Retinal pigment epithelial cell (primary cell): ENCODE measurements around the gene COL27A1.

Experiments
- DNase-seq: peaks from one replicate; pipeline ENCODE4 v3.0.0-alpha.2; 2010; ENCODE audit warnings: low read depth
- H3K4me3 ChIP-seq: 2 replicates; pipeline ENCODE4 v1.5.1; 2011; ENCODE audit warnings: mild to moderate bottlenecking, low read length, control low read depth, moderate library complexity
- CTCF ChIP-seq: conservative IDR thresholded peaks from 2 replicates; pipeline ENCODE4 v1.5.1; 2011; ENCODE audit warnings: low read depth, low read length, control low read depth, inconsistent platforms

Gene COL27A1

GRCh38 chr9:114282104-114282485 is 126.8 kb downstream of the COL27A1 start:
- no peak for DNase-seq
- TF ChIP-seq CTCF = no peak
- H3K4me3 ChIP-seq = no peak overlapping the region

DNA sequence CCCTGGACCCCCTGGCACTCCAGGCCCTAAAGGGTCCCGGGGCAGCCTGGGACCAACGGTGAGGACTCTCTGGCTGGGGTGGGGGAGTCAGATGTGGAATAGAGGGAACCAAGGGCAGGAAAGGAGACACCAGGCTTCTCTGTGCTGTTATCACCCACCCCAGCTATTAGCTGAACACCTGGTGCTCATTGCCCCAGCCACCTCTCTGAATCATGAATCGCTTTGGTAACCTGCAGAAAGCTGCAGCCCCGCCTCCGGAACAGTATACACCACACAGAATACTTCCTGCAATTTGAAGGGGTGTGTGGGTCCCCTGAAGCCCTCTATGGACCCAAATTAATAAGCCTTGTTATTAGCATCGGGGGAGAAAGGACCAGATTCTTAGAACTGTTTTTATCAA is 127.2 kb downstream of the COL27A1 start:
- no peak for DNase-seq
- no peak for TF ChIP-seq CTCF
- H3K4me3 ChIP-seq = no peak overlapping the region

GRCh38 chr9:114282926-114283325 is 127.6 kb downstream of the COL27A1 start:
- DNase-seq = no peak
- H3K4me3 ChIP-seq = no peak overlapping the region
- no peak for TF ChIP-seq CTCF

DNA sequence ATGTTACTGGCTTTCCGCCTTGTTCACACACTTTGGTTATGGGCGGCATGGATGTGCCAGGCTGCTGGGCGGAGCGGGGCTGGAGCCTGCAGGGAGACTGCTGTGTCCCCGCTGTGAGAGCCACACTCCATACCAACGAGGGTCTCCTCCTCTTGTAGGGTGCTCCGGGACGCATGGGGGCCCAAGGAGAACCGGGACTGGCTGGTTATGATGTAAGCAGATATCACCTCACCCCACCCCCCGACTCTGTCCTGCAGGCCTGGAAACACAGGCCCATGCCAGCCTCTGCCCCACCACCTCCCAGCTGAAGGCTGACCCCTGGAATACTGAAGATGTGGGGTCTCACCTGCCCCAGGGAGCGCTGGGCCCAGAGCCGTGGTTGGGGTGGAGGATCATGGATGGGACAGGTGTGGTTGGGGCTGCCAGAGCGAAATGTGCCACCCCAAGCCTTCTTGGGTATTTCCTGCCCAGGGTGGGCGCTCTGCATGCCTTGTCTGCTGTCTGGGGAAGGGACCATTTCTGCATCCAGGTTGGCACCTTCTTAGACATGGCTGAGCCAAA is 128.3 kb downstream of the COL27A1 start:
- H3K4me3 ChIP-seq = no peak overlapping the region
- DNase-seq = no peak
- no peak for TF ChIP-seq CTCF

DNA sequence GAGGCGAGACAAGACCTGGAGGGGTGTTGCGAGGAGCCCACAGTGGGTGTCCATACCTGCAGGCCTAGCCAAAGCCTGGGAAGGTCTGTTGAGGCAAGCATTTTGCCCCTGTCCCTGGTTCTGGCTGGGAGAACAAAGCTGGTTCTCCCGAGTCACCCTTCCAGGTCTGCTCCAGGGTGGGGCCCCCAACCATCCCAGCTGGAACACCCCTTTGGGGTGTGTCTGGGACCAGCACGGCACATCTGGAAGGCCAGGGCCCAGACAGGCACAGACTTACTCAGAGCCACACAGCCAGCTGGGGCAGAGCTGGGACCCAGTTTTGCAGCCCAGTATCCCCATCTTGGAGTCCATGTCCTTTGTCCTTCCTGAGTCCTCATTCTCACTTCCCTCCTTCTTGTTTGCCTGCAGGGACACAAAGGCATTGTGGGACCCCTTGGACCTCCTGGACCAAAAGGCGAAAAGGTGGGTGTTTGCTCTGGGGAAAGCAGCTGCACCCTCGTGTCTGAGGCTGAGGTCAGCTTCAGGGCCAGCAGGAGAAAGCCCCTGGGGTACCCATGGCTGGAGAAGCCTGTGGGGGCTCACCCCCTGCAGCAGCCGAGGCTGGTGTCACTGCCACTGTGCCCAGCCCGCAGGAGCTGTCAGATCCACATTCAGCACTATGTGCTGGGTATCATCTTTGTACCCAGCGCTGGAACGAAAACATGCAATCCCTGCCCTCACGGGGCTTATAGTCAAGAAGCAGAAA is 129.2 kb downstream of the COL27A1 start:
- no peak for TF ChIP-seq CTCF
- H3K4me3 ChIP-seq = no peak overlapping the region
- DNase-seq = no peak

DNA sequence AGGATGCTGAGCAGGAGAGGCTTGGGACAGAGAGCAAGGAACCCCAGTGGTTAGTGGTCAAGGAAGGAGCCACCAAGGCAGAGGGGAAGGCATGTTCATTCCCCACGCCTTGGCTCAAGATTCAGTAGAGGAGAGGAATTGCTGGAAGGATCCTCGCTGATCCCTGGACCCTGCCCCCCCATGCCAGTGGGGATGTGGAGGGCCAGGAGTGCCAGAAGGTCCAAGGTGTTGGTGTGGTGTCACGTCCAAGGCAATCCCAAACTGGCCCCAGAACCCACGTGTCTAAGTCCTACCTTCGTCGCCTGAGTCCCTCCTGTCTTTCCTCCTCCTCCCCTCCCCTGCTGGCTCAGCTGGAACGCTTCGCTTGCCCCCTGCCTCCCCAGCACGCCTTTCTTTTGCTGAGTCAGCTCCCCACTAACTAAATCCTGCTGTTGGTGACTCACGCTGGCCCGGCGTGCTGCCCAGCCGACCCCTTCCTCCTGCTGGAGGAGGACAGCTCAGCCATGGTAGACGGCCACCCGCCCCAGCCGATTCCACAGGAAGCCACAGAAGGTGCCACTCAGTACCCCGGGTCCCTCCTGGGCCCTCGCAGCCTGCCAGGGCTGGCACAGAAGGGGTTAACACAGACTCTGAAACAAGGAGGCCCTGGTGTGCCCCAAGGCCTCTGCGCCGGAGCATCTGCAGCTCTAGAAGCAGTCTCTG is 130.0 kb downstream of the COL27A1 start:
- peak; percentile 10 for TF ChIP-seq CTCF
- H3K4me3 ChIP-seq = no peak overlapping the region
- peak; percentile 76 for DNase-seq
